ENCODE results near the gene CAMKK1.
"Not testable (repeated sequence)": the region's sequence is repeated elsewhere in the genome, so short reads cannot be mapped to it uniquely, and the experiment has no call there.

CAMKK1 gene

DNA sequence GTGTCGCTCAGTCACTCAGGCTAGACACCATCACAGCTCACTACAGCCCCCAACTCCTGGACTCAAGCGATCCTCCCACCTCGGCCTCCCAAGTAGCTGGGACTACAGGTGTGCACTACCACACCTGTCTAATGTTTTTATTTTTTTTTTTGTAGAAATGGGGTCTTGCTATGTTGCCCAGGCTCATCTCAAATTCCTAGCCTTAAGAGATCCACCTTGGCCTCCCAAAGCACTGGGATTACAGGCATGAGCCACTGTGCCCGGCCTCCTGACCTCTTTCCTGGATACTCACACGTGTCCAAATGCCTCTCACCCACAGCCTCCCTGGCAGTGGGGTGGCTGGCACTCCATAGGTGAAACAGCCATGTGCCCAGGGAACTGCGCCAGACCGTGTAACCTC lies 17.5 kb downstream of the CAMKK1 start:
- DNase-seq: no peak

DNA sequence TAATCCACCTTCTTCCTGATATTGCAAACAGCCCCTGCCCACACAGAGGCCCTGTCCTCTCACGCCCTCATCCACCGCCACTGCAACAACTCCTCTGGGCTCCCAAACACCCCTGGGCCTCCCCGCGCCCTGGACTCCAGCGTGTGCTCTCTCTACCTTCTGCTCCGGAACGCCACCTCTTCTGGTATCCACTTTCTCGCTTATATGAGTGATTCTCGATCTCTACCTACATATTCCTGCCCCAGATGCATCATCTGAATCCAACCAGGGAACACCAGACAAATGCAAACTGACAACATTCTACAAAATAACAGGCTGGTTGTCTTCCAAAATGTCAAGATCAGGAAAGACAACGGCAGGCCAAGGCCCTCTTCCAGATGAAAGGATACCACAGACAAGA lies 19.0 kb downstream of the CAMKK1 start:
- DNase-seq: no peak

DNA sequence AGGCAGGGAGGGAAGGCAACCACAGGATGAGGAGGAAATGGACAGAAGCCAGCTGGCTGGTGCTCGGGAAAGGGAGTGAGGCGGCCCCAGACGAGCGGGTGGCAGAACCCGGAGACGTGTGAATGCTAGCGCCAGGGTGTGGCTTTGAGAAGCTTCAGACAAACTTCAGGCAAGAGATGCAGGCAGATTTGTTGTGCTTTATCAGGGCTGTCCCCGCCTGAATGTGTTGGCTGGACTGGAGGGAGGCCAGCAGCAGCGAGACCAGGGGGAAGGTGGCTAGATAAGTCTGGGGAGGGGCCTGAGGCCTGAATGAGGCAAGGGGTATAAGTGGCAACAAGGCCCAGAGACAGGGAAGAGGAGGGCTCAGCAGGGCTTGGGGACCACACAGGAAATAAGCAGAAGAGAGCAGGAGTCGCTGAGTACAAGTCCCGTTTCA lies 22.0 kb downstream of the CAMKK1 start:
- DNase-seq: peak; percentile 36

DNA sequence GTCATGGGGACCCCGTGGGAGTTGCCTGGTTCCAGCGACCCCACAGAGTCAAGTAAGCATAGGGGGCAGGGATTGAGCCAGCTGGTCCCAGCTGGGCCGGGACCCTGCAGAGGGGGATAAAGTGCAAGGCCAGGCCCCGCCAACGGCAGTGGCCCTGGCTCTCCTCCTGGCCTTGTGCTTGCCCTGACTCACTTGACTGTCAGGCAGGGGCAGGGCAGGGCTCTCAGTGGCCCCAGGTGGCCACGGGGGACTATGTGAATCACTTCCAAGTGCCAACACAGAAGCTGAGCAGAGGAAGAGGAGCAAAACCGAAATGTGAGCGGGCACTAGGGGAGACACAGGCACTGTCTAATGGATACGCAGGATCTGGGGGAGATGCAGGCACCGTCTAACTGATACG lies 25.2 kb downstream of the CAMKK1 start:
- DNase-seq: no peak

DNA sequence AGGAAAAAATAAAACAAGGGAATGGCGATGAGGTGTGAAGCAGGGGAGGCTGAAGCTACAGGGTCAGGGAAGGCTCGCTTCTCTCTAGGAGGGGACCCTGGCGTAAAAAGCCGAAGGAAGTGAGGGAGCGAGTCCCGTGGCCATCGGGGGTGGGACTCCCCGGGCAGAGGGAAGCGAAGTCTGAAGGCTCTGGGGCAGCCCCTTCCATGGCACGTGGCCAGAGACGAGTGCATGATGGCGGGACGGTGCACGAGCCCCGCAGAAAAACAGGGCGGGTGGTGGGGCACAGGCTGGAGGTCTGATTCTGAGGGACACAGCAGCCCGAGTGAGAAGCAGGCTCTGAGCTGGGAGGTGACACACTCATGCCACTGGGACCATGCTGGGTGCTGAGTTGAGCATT lies 25.7 kb downstream of the CAMKK1 start:
- DNase-seq: no peak

DNA sequence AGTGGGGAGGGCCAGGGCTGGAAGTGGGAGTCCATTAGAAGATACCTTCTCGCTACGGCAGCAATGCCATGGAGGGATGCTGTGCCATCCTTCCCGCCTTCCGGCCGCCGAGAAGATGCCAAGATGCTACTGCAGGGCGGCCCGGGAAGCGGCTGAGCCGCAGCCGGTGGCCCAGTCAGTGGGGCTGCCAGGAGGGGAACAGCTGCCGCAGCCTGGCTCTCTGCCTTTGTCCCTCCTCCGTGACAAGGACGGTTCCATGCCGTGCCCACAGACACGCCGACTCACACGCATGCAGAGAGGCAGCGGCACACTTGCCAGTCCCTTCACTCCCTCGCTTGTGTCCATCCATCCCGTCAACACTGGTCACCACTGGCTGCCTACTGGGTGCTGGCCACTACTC lies 26.6 kb downstream of the CAMKK1 start:
- no peak for DNase-seq

DNA sequence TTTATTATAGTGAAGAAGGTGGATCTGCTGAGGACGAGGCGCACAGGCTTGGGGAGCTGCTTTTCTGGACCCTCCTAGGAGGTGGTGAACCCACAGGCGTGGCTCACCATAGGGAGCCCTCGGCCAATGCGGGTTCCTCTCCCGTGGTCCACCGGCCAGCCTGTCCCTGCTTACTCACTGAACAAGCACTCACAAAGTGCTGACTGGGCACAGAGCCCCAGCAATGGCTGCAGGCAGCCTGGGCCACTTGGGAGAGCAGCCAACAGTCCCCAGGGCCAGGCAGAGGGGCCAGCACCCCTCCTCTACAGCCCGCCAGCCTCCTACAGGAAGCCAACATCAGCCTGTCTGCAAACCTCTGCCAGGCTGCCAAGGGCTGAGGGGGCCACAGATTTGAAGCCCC lies 27.7 kb downstream of the CAMKK1 start:
- DNase-seq: no peak

DNA sequence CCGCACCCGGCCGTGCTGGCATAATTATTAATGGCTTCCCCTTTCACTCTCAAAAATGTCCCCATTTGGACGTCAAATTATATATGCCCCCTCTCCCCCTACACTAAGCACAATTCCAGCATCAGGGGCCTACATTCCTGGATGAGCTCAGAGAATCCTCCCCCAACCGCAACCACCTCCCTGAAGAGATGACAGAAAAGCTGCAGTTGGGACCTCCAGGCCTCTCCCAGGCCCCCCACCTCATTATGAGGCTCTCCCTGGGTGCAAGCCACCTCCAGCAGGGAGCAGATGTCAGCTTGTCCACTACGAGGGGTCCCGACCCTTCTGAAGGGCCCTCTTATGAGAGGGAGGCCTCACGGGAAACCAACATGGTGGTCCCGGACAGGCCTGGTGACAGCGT lies 28.3 kb downstream of the CAMKK1 start:
- DNase-seq: no peak

DNA sequence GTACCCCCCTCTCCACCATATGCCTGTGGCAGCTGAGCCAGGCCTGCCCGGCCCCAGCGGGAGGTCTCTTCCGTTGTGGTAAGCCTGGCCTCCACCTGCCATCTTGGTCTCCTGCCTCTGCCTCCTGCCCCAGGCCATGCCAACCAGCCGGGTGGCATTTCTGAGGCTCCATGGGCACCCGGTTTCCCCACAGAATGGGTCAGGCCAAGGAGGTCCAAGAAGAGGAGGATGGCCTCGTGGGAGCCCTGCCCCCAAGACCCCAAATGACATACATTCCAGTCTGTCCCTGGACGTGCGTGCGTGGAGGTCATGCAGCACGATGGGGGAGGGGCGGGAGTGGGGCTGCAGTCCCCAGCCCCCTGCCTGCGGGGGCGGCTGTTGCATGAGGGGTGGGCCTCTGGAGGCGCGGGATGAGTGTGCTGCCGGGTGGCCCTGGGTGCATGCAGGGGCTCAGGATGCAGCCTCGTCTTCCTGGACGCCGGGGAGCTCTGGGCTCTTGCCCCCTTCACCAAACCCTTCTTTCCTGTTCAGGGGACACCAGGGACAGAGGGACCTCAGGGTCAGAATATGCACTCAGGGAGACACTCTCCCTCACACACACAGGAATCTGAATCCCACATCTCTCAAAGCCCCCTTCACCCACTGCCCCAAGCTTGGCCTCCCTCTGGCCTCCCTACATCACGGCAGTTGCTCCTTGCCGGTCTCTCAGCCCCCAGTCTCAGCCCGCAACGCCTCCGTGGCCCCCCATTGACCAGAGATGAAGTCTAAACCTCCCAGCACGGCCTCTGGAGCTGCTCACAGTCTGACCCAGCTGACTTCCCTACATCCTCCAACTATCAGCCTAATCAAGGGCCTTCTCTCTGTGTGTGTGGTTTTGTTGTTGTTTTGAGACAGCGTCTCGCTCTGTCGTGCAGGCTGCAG lies 30.8 kb downstream of the CAMKK1 start:
- DNase-seq: no peak

DNA sequence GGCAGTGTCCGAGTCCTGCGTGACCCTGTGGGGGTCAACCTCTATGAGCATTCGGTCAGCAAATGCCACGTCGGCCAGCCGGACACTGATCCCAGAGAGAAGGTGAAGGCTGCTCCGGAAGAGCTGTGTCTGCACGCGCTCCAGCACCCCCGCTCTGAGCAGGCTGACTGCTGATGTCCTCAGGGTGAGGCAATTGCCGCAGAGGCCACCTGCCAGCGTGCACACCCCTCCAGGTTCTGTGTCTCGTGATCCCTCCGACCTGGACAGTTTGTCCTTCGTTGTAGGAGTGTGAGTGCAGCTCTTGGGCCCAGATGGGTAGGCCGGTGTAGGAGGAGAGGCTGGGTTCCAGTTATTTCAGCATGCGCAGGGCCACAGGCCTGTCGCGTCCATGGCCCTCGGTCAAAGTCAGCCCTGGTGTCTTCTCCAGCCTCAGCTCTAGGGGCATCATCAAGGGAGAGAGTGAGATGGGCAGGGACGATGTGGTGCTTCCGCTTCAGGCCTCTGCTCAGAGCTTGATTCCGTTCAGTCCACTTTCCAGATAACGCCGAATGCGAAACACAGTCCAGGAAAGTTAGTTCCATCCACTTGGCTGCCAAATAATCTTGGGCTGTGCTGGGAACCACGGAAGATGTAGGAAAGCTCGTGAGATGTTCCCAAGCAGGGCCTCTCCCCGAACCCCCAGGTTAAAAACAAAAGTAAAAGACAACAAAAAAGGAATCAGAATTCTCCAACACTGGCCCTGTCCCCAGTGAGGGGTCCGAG lies 31.7 kb downstream of the CAMKK1 start:
- no peak for DNase-seq

DNA sequence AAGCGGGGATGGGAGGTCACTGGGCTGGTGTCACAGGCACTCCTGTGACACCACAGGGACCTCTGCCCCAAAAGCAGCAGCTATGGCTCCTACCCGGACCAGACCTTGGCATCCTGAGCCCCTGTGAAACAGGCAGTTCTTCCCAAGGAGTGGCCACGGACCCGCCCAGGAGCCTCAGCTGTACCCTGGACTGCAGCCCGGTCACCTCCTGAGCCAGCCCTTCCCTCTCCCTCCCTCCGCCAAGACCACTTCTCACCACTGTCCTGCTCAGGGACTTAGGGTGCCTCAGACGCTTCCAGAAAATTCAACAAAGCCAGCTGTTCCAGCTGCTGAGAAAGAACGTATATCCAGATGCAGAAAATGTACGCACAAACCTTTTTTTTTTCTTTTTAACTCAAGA lies 32.9 kb downstream of the CAMKK1 start:
- no peak for DNase-seq

DNA sequence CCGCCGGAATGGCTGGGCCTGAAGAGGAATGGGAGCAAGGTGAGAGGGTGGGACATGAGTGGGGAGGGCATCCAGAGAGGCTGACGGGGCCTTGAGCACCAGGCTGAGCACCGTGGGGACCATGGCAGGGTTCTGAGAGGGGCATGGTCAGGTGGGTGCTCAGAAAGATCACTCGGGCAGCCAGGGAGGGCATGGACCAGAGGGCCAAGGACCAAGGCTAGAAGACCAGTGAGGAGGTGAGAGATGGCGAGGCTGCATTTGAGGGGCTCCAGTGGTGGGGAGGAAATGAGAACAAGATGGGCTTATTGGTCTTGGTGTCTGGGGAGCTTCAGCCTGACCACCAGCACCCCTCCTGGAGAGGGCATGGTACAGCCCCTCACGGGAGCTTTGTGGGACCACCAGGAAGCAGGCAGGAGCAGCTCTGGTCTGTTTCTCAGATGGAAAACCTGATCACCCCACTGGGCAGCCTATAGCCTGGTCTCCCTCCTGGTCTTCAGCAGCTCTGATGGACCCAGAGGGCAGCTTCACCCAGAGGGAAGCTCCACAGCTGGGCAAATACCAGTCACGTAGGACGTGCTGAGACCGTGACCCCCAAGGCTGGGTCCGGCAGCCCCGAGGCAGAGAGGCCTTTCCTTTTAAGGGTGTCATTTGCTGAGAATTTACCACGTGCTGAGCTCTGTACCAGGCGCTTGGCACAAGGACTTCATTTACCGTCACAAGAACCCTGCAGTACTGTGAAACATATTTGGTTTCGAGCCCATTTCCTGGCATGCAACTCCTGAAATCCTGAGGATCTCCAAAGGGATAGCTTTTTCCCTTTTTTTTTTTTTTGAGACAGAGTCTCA lies 35.4 kb downstream of the CAMKK1 start:
- no peak for DNase-seq

DNA sequence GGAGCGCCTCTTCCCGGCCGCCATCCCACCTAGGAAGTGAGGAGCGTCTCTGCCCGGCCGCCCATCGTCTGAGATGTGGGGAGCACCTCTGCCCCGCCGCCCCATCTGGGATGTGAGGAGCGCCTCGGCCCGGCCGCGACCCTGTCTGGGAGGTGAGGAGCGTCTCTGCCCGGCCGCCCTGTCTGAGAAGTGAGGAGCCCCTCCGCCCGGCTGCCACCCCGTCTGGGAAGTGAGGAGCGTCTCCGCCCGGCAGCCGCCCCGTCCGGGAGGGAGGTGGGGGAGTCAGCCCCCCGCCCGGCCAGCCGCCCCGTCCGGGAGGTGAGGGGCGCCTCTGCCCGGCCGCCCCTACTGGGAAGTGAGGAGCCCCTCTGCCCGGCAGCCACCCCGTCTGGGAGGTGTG lies 38.6 kb downstream of the CAMKK1 start:
- not testable (repeated sequence) for DNase-seq

DNA sequence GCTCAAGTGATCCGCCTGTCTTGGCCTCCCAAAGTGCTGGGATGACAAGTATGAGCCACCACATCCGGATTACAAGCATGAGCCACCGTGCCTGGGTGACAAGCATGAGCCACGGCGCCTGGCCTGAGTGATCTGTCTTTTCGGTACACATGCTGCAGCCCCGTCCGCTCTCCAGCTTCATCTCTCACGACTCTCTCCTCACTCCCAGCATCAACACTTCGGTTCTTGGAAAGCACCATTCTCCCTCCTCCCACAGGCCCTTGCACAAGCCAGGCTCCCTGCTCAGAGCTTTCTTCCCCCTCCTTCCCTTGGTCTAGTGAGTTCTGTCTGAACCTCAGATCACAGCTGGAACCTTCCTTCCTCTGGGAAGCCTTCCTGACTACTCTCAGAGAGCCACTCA lies 40.3 kb downstream of the CAMKK1 start:
- no peak for DNase-seq

DNA sequence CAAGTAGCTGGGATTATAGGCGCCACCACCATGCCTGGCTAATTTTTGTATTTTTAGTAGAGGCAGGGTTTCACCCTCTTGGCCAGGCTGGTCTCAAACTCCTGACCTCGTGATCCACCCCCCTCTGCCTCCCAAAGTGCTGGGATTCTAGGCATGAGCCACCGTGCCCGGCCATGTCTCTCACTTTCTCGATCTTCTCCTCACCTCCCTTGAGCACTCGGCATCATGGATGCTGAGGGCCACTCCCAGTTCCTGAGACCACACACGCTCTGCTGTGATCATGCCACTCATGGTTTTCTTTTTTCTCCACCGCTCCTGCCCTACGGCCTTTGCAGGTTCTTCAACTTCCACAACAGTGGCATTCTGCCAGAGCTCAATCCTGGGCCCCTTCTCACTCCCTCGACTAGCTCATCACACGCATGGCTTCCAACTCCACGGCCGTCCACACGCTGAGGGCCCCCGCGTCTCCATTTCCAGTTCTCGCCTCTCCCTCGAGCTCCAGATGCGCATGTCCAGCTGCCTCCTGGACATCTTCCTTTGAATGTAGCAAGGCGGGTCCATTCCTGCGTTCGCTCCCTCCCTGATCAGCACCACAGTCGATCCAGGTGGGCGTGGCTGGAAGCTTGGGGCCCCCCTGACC lies 41.3 kb downstream of the CAMKK1 start:
- no peak for DNase-seq

DNA sequence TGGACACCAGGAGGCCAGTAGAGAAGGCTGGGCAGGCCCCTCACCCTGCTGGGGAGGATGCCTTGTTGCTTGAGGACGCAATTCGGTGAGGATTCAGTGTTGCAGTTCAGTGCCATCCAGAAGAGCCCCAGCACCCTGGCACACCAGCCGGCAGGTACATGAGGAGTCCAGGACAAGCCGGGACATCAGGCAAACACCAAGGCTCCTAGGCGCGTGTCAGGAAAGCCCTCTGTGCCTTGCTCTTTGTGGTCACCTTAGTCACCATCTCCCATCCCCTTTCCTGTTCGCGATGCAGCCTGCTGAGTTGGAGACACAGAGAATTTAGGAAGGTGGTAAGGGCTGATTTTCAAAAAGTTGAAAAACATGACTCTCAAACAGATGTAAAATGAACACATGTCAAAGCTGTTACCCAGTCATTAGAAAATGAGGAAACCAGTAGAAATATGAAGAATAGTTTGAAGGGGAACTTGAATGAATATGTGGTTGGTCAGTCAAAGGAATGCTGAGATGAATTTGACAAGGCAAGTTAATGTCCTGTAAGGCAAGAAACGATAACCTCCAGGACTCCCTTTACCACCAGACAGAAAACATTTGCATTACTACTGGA lies 44.5 kb downstream of the CAMKK1 start:
- DNase-seq: no peak

DNA sequence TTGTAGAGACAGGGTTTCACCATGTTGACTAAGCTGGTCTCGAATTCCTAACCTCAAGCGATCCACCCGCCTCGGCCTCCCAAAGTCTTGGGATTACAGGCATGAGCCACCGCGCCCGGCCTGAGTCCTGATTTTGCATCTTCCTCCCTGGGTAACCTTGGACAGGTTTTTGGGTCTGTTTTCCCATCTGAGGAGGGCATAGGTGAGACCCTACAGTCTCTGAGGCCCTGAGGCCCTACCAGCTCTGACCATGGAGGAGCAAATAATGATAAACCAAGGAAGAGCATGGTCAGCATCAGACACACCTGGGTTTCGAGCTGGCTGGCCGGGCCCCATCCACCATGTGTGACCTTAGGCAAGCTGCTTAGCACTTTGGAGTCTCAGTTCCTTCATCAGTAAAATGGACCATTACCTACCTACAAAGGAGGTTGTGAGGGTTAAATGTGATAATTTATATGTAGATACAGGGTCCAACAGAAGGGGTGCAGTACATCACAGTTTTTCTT lies 45.6 kb downstream of the CAMKK1 start:
- DNase-seq: no peak

DNA sequence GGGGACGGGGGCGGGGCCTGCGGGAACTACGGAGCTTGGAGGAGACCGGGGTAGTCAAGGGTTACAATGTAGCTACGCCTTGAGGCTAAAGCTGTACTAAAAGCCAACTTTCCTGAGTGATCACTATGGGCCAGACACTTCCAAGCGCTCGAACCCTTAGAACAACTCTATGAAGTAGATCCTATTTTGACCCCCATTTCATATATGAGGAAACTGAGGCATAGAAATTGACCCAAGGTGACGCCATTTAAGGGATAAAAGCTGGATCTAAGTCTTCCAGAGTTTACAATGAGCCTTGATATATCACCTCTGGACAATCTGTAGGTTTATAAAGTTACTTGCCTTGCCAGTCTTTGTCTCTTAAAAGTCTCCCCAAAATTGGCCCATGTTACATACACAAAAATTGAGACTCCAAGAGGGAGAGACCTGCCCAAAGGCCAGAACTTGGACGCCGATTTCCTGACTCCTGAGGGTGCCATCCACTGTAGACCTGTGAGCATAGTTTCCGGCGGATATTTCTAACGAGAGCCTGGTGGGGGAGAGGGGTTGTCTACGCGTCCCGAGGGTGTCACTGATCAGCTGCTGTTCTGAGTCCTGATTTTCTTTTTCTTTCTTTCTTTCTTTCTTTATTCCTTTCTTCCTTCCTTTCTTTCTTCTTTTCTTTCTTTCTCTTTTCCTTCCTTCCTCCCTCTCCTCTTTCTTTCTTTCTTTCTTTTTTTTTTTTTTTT lies 46.3 kb downstream of the CAMKK1 start:
- DNase-seq: no peak

DNA sequence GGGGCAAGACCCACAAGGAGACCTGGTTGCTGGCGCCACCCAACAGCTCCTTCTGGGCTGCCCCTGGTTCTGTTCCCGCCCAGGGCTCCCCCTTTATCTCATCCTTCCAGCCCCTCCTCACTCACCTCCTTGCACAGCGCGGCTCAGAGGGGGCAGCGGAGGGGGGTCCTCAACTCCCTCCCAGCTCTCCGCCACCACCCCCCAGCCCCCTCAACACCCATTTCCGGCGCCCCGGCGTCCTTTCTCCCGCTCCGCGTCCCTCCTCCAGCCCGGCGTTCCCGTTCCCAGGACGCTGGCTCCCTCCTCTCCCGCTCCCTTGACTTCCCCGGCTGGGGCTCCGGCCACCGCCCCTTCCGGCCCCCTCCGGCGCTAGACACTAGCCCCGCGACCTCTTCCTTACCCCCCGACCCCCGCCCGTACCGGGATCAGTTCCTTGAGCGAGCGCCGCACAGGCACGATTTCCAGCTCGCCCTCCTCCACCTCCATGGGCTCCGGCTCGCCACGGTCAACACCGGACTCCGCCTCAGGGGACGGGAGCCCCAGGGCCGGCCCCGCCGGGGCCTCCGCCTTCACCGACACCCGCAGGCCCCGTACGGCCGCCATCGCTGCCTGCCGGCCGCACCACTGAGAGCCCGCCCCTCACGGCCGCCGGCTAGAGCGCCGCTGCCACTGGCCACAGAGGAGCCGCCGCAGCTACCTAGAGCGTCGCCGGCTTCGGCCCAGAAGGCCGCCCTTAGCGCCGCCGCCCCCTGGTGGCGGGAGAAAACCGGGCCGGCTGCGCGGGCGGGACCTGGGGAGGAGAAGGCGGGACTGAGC lies 47.0 kb downstream of the CAMKK1 start, which contains the start of gene NCBP3:
Gene NCBP3, minus strand, starts transcription at position 626 of the 816 bp plus-strand sequence. Its CDS starts 23 bp downstream, at position 603.
- peak; percentile 94 for DNase-seq

DNA sequence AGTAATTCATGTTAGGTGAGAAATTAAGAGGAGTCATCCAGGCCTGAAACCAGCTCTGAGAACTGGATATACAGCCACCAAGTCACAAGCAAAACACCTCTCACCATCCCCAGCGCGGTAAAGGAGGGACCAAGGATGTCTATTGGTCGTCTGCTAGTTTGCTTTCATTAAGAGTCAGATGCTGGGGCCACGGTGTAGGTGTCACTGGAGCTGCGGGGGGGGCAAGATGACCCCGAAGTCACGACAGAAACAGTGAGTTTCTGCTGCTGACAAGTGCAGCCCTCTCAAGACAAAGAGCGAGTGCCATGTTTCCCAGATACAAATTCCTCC lies 47.6 kb downstream of the CAMKK1 start:
- DNase-seq: peak; percentile 34
